ENCODE results near the gene IL18BP.

GRCh38 chr11:72003776-72004171 lies 5.1 kb downstream of the IL18BP start:
- TF ChIP-seq CTCF (IDR thresholded peaks at IDR 0.05) (no peak), ZFX (IDR thresholded peaks at IDR 0.05; ENCODE audit: borderline replicate concordance) (no peak)
